Measurements from ENCODE around the gene SORCS2.

SORCS2 gene

DNA sequence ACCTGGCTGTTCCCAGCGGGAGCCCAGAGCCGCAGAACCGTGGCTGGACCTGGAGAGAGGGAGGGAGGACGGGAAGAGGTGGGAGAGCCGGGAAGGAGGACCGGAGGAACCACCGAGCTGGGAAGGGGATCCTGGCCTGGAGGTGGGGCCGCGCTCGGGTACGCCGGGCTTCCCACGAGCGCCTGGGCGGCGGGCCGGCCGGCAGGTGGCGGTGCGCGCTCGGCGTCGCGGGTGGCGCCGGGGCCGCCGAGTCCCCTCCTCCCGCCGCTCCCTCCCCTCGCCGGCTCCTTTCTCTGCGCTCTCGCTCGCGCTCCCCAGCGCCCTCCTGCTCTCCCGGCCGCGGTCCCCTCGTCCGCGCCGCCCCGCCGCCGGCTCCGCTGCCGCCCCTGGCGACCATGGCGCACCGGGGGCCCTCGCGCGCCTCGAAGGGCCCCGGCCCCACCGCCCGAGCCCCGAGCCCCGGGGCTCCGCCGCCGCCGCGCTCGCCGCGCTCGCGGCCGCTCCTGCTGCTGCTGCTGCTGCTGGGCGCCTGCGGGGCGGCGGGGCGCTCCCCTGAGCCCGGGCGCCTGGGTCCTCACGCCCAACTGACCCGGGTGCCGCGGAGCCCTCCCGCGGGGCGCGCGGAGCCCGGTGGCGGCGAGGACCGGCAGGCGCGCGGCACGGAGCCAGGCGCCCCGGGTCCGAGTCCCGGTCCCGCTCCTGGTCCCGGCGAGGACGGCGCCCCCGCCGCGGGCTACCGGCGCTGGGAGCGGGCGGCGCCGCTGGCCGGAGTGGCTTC, at the start of gene SORCS2:
Gene SORCS2 (plus strand): TSS at position 287 of the 778 bp plus-strand sequence.
- DNase-seq (ENCODE audit: low read depth, low spot score): peak; percentile 13

DNA sequence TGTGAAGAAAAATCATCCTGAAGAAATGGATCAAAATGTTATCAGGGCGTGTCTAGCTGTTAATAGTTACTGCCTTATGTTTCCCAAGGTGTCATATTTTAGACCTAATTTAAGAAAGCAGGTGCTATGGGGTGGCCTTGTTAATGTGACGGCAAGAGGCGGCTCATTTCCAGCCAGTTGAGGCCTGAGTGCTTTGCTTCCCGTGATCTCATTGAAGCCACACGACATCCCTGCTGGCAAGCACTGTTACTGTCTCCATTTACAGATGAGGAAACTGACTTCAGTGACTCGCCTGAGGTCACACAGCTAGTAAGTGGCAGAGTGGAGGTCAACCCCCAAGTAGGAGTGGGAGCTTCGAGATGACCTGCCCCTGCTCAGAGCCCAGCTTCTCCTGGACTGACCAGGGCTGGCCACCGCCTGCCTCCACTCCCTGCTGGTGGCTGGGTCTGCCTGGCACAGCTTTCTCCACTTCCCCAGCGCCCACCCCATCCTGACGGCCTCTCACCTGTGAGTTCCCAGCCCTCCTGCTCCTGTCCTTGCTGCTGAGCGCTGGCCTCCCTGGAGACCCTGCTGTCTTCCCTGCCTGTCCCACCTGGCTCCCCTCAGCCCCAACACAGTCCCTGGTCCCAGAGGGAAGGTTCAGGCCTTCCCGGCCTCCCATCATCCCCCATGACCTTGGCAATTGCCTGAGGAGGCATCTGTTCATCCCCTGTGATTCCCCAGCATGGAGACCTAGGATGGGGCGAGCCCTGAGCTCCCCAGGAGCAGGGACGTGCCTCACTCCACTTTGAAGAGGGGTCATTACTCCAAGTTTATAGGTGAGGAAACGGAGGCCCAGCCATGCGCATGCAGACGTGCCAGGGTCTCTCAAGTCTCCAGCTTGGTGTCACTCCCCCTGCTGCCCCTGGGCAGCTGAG, 47.7 kb upstream of the SORCS2 start:
- no peak for DNase-seq (ENCODE audit: low read depth, low spot score)

DNA sequence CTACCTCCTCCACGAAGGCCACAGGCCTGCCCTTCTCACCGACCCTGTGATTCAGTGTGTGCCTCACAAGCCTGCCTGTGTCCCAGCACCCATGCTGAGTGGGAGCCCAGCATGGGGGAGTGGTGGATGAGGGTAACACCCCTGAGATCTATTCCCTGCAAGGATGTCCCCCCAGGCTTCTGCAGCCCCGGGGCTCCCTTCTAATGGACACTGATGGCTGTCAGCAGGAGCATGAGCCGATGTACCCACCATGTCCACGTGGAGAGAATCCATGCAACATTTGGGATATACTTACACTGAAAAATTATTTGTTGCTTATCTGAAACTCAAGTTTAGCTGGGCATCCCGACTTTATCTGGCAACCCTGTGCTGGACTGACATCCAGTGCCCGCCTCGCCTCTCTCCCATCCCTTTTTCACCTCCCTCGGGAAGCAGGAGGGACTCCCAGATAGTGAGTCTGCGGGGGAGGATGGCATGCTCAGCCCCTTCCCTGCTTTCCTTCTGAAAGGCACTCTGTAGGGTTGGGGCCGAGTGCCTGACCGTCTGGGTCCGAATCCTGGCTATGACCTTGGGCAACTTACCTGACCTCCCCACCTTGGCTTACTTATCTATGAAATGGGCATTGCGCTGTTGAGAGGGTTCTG, 46.9 kb upstream of the SORCS2 start:
- no peak for DNase-seq (ENCODE audit: low read depth, low spot score)

DNA sequence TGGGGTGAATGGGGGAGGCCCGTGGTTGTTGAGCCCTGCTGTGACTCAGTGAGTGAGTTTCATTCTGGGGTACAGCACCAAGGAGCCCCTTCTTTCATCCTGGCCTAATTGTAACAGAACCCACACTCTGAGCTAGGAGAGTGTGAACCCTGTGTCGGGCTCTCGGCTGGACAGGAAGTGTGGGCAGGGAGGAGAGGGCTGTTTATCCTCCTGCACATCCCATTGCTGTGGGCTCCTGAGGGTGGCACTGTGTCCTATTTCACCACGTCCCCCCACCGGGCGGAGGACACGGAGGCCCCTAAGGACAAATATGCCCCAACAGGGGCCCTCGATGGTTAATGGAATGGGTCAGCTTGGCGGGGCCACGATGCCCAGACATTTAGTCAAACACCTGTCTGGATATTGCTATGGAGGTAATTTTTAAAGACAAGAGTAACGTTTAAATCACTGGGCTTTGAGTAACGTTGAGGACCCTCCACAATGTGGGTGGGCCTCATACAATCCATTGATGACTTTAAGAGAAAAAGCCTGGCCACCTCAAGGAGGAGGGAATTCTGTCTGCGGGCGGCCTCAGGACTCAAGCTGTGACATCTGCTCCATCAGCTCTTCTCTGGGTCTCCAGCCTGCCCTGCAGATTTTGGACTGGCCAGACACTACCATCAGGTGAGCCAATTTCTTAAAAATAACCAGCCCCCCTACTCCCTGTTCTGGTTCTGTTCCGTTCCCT, 46.1 kb upstream of the SORCS2 start:
- no peak for DNase-seq (ENCODE audit: low read depth, low spot score)

DNA sequence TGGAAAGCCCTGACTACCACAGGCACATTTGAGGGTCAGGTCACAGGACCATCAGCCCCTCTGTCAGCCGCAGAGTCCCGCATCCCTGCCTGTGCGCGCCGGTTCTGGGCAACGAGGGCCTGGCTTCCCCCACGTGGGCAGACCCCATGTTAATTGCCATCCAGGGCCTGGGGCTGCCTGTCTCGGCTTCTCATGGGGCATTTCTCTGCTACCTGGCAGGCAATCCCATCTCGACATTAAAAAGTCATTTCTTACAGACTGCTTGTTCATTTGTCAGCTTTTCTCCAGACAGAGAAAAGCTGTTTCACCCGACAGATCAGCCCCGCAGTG, 45.6 kb upstream of the SORCS2 start:
- no peak for DNase-seq (ENCODE audit: low read depth, low spot score)

DNA sequence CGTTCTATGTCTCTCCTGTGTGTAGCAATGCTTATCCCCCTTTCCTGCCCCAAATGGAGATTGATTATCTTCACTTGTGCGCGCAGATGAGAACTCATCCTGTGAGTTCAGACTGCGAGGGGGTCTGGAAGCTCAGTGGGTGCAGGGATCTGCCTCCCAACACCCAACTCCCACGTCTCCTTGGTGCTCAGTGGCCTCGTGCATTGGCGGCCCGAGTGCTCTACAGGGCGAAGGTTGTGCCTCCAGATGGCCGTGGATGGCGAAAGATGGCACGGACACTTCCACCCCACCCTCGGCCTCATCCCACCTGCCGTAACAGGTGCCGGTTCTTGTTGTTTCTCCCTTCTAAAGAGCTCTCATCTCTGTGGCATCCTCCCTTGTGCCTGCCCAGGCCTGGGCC, 45.1 kb upstream of the SORCS2 start:
- no peak for DNase-seq (ENCODE audit: low read depth, low spot score)

DNA sequence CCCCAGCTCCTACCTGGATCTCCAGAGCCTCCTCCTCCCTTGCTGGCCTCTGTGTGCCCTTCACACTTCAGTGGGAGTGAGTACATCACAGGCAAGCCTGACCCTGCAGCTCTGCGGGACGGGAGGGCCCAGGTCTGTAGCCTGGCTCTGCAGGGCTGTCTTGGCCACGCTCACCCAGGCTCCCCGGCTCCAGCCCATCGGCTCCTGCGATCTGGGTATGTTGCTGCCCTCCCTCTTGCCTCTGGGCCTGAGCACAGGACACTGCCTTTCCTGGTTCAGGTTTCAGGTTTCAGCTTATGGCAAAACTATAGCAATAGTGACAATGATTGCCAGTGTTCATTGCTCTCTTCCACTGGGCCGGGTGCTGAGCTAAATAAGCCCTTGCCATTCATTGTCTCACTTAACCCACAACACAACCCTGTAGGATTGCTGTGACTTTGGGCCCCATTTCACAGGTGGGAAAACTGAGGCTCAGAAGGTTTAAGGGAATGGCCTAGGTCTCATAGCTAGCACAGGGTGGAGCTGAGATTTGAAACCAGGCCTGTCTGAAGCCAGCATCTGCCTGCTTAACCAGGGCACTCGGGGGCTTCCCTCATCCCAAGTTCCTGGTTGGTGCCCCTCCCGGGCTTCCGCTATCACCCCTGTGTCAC, 44.6 kb upstream of the SORCS2 start:
- no peak for DNase-seq (ENCODE audit: low read depth, low spot score)

DNA sequence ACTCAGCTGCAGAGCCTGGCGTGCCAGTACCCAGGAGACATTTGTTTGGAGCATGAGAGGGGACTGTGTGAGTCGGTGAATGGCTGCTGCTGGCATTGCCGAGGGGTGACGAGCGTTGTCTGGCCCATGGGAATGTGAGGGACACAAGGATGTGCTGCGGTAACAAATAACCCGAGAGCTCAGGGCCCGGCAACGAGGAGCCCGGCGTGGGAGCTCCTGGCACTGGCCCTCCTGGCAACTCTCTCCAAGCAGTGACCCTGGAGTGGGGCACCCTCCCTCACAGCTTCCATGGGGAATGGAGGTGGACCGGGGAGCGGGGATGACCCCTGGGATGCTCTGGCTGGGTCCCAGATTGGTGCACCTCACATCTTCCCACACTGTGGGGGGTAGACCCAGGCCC, 44.0 kb upstream of the SORCS2 start:
- no peak for DNase-seq (ENCODE audit: low read depth, low spot score)

DNA sequence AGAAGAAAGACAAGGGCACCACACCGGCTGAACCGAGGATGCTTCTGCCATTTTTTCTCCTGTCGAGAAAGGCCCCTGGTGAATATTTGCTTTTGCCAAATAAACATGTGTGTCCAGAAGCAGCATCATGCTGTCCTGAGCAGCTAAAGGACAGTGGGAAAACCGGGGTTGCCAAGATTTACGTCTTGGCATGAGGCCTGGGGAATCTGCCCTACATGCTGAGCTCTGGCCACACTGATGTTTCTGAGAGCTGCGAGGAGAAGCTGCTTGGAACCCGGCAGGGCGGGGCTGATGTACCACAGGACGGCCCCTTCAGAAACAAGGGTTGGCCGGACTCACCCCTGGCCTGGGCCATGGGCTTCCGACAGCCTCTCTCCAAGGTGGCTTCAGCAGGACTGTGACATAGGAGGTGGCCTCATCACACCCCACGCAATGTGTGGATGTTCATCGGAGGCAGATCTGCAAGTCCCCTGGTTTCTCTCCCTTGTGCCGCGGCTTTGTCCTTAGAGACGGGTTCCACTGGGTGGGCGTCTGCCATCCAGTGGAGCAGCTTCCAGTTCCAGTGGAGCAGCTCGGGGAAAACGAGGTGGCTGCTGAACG, 42.2 kb upstream of the SORCS2 start:
- DNase-seq (ENCODE audit: low read depth, low spot score): no peak

DNA sequence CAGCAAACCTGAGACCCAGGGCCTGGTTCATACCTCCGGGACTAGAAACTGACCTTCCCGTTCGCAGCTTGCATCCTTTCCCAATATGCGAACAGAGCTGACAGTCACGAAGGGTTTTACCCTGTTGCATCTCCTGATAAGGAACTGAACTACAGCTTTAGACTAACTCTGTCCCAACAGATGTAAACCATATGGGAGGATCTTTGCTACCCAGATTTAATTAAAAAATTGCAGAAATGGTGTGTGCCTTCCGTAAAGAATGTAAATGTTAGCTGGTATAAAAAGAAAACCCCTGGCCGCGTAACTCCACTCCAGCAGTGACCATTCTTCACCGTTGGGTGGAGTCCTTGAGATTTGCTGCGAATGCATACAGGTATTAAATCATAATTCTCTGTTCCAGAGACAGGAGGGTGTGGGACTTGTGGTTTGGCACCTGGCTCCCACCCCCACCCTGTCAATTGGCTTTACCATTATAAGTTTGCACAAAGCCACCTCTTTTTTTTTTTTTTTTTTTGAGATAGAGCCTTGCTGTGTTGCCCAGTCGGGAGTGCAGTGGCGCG, 40.6 kb upstream of the SORCS2 start:
- no peak for DNase-seq (ENCODE audit: low read depth, low spot score)

DNA sequence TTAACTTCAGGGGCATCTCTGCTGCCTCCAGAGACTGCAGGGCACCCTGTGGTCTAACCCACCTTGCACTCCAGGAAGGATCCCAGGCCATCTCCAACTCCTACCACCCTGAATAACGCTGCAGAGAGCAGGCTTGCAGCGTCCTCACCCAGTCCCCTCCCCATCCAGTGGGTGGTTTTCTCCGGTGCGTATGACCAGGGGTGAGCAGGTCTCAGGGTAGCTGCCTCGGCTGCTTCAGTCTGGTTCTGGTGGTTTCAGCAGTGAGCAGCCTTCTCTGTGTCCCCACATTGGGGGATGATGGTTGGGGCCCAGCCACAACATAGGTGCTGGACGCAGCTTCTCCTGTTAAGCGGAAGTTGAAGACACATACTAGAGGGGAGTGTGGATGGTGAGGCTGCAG, 38.6 kb upstream of the SORCS2 start:
- DNase-seq (ENCODE audit: low read depth, low spot score): no peak

DNA sequence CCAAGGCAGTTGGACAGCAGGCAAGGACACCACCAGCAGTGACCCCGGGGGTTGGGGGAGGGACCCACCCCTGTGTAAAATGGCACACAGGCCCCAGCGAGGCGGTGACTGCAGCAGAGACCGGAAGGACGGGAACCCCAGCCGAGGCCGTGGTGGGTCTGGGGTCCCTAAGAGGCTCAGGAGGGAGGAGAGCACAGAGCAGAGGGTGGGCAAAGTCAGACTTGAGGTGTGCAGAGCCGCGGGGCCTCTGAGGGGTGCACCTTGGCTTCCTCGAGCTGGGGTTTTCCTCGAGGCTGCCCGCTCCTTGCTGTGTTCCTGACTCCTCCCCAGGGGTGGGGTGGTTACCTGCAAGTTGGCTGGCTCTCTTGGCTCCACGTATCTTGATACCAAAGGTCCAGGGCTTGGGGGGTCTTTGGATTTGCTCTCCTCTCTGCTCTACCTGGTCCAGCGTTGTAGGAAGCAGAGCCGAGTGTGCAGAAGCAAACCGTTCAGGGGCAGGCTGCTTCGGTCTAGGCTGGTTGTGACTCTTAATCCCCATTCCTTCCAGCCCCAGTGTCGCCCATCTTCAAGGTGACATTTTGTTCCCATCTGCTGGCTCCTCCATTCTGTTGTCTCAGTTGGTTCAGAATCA, 37.9 kb upstream of the SORCS2 start:
- no peak for DNase-seq (ENCODE audit: low read depth, low spot score)

DNA sequence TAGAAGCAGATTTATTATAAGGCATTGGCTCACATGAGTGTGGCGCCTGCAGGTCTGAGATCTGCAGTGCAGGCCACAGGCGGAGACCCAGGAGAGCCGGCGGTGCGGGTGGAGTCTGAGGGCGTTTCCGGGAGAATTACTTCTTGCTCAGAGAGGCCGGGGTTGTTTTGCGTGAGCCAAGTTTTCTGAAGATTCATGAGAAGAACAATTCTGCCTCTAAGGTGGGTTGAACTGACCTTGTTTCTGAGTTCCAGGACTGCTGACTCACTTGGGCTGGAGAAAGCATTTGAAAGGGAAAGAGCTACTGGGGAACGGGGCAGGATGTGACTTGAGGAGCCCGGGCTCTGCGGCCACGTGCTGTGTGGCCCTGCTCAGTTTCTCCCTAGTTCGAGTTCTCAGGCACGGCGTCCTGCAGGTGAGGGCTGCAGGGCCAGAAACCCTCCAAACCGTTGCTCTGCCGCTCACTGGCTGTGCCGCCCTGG, 36.7 kb upstream of the SORCS2 start:
- no peak for DNase-seq (ENCODE audit: low read depth, low spot score)

DNA sequence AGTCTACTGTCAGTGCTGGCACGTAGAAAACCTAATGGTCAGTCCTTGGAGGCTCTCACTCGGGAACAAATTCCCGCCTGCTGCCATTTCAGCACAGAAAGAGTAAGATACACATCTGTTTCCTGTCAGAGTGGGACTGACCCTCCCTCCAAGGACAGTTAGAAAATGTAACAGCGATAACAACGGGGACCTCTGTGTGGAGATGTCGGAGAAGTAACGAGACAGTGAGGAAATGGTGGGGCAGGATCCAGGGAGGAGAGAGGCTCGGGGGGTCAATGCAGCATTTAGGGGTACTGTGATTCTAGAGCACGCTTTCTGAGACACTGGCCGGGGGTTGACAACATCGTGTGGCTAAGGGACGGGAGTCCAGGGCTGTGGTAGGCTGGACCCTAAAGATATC, 36.0 kb upstream of the SORCS2 start:
- DNase-seq (ENCODE audit: low read depth, low spot score): no peak

DNA sequence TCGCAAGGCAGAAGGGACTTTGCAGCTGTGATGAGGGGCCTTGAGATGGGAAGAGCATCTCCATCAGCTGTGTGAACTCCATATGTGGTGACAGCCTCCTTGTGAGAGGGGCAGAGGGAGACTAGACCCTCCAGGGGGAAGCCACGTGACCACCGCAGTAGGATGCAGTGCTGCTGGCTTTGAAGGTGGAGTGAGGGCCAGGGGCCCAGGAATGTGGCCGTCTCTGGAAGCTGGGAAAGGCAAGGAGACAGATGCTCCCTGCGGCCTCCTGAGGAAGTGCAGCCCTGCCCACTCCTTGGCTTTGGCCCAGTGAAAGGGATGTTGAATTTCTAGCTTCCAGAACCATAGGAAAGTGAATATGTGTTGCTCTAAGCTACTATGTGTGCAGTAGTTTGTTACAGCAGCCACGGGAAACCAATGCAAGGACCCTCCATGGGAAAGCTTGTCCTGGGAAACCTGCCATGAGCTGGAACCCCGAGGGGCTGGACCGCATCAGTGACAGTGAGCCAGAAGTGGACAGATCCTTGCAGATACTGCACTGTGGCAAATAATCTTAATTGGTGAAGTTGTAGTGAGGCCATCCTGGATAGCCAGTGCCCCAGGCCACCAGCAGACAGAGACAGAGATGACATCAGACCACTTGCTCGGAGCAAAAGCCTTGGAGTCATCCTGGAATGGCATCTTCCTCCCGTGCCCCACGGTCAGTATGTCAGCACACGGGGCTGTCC, 35.4 kb upstream of the SORCS2 start:
- DNase-seq (ENCODE audit: low read depth, low spot score): no peak

DNA sequence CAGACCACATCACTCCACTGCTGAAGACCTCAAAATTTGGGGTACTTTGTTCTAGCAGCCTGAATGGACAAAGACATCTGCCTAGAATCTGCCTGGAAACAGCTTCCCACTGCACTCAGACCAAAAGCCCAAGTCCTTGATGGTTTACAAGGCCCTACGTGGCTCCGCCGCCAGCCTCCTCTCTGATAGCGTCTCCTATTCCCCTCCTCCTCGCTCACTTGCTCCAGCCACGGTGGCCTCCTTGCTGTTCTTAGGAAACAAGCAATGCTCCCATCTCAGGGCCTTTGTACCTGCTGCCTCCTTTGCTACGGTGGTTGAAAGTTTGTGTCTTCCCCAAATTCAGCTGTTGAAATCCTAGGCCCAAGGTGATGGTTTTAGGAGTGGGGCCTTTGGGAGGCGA, 34.7 kb upstream of the SORCS2 start:
- no peak for DNase-seq (ENCODE audit: low read depth, low spot score)

DNA sequence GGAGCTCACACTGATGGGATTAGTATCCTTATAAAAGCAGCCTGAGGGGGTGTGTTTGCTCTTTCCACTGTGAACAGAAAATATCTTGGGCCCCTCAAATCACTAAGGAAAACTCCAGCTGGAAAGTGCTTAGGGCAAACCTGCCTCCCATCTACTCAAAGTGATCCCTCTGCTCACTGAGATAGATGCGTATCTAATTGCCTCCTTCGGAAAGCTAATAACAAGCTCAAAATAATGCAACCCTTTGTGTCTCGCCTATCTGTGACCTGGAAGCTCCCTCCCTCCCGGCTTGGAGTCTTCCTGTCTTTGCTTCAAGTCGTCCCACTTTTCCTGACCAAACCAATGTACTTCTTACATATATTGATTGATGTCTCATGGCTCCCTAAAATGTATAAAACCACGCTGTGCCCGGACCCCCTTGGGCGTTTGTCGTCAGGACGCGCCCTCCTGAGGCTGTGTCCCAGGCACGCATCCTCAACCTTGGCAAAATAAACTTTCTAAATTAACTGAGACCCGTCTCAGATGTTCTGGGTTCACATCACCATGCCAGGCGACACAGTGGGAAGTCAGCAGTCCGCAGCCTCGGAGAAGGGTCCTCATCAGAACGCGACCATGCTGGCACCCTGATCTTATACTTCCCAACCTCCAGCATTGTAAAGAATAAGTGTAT, 34.1 kb upstream of the SORCS2 start:
- no peak for DNase-seq (ENCODE audit: low read depth, low spot score)

DNA sequence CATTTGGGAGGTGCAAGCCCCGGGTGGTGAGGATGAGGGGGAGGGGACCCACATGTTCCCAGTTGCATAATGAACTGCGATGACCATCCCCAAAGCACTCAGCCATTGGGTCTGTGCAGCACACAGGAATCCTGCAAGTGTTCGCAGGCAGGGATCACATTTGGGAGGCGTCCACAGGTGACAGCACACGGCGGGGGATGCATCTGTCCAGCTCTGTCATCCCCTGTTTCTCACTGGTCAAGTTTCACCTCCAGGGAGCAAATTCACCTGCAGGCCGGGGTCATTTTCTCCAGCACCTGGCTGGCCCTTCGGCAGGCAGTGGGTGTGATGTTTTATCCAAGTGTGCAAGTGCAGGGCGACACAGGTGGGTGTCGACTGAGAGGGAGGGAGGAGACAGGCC, 33.3 kb upstream of the SORCS2 start:
- DNase-seq (ENCODE audit: low read depth, low spot score): no peak

DNA sequence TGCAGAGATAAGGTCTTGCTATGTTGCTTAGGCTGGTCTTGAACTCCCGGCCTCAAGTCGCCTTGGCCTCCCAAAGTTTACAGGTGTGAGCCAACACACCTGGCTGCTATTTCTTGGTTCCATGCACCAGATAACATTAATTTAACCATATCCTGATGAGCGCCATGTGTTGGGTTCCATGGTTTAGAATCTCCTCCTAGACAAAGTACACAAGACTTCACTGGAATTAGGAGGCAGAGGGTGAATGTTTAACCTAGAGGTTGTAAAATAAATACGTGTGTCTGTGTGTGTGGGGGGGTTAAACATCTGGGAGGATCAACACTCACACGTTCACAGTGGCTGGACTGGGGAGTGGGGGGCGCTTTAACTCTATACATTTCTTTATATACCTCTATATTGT, 32.4 kb upstream of the SORCS2 start:
- no peak for DNase-seq (ENCODE audit: low read depth, low spot score)

Data from smooth muscle cell of the brain vasculature (primary cell).